Omental fat pad (tissue), 4 donors: ENCODE results near the gene SP140. TPM values are rescaled to one million over a fixed set of nuclear protein-coding genes. Genes with fewer than 3 reads are reported as not detected.

Experiments used
- ATAC-seq: fragments of 150-250 bp; one replicate; pipeline ENCODE4 v1.9.1; 2016; ENCODE audit warnings: mild to moderate bottlenecking, moderate library complexity; ENCODE audit not compliant: low FRiP score
- DNase-seq: peaks from one replicate; pipeline ENCODE4 v3.0.0-alpha.2; 2019; ENCODE audit warnings: low spot score
- total RNA-seq, 4 donors: library from RNA; depleted of rRNA; stranded (reverse); fragments of >200 nt; gene quantifications; one replicate each; pipeline ENCODE4 v1.1.0, GENCODE V29; 2016
- TF ChIP-seq, protein P1 (sequence below), 3 donors: fragments of 450-650 bp; IDR thresholded peaks; one replicate each; pipeline ENCODE4 v1.5.1; 2016 to 2017; ENCODE audit warnings: antibody characterized with exemption in 3 of 3, mild to moderate bottlenecking in 3 of 3, moderate library complexity in 2 of 3

The SP140 gene
- total RNA-seq, 4 donors from 2014 or later, result 2.1 to 9.7 (median 5.4) TPM

DNA sequence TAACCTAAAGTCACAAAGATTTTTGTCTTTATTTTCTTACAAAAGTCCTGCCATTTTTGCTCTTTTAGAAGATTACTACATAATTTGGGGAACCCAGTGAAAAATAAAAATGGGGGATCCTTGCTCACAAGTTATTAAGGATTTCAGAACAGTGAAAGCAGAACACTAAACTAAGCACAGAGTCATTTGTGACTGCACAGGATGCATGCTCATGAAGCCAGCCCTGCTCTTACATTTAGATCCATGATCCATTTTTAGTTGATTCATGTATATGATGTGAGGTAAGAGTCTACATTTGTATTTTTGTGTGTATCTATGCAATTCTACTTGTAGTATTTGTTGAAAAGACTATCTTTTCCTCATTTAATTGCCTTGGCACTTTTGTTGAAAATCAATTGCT lies 123.3 kb downstream of the SP140 start:
- TF ChIP-seq, protein P1, sequence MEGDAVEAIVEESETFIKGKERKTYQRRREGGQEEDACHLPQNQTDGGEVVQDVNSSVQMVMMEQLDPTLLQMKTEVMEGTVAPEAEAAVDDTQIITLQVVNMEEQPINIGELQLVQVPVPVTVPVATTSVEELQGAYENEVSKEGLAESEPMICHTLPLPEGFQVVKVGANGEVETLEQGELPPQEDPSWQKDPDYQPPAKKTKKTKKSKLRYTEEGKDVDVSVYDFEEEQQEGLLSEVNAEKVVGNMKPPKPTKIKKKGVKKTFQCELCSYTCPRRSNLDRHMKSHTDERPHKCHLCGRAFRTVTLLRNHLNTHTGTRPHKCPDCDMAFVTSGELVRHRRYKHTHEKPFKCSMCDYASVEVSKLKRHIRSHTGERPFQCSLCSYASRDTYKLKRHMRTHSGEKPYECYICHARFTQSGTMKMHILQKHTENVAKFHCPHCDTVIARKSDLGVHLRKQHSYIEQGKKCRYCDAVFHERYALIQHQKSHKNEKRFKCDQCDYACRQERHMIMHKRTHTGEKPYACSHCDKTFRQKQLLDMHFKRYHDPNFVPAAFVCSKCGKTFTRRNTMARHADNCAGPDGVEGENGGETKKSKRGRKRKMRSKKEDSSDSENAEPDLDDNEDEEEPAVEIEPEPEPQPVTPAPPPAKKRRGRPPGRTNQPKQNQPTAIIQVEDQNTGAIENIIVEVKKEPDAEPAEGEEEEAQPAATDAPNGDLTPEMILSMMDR (IDR thresholded peaks at IDR 0.05), result no peak
- no peak for ATAC-seq
- no peak for DNase-seq

DNA sequence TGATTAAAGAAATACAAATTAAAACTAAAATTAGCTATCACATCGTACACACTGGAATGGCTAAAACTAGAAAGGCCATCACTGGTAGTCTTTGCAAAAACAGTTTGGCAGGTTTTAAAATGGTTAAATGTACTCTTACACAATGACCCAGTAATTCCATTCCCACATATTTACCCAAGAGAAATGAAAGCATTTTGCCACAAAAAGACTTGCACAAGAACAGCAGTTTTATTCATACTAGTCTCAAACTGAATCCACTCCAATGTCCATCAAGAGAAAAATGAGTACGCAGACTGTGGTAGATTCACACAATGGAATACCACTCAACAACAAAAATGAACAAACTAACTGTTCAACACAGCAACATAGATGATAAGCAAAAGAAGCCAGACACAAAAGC lies 130.5 kb downstream of the SP140 start:
- ATAC-seq (no peak), DNase-seq (no peak)
- TF ChIP-seq, protein P1 (IDR thresholded peaks at IDR 0.05), result no peak

DNA sequence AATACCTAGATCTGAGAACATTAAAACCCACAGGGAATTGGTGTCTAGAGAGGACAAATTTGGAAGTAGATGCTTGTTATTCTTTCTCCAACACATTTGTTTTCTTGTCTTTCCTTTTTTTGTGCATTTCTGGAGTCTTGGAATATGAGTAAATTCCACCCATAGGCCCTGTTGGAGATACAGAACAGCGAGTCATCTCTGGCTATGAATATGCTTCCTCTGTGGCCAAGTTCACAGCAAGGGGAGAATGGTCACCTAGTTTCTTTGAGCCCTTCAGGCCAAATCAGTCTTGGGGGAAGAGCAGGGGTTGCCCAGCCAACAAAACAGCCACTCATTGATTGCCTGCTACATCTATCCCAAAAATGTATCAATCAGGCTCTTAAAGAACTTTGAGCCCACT lies 132.8 kb downstream of the SP140 start:
- no peak for ATAC-seq
- no peak for DNase-seq
- TF ChIP-seq, protein P1 (IDR thresholded peaks at IDR 0.05), result no peak

DNA sequence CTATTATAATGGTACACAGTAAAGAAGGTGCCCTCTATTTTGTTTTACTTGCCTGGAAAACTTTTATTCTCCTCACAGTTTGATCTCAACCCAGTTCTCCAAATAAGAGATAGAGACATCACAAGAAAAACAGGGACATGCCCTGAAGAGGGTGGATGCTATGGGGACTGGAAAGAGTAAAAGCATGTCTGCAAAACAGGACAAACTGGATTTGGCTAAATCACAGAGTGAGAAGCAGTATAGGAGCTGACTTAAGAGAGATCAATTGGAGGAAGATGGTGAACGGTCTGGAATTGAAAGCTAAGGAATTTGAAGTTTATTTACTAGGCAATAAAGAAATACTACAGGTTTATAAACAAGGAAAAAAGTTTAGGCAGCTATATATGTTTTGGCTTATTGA lies 134.5 kb downstream of the SP140 start:
- ATAC-seq, result no peak
- DNase-seq, result no peak
- TF ChIP-seq, protein P1 (IDR thresholded peaks at IDR 0.05), result no peak

DNA sequence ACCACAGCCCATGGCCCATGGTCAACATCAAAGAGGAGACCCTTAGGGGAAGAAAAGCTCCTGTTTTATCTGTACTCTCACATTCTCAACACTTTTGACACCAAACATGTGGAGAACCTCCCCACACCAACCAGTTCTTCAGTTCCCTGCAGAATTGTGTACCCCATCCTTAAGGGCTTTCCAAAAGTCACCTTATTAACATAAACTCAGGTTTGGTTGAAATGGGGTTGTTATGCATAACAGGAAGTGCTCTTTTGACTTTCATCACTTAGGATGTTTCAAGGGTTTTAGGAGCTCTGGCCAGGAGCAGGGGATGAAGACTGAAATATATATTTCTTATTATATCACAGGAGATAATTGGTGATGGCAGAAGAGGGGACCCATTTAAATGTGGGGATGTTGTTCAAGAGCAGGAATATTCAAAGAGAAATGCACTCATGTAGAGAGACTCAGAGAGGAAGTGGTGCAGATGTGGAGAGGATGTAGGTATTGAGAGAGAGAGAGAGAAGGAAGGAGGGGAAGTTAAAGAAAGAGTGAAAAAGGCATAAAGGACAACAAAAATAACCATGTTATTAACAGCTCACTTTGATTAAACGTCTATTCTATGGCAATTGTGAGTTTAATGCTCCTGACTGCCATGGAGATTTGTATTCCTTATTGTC lies 136.6 kb downstream of the SP140 start:
- DNase-seq, result no peak
- TF ChIP-seq, protein P1 (IDR thresholded peaks at IDR 0.05), result no peak
- no peak for ATAC-seq

Other genes starting within 250 kb of the SP140 start
- gene SLC16A14, start 156.8 kb upstream of the SP140 start, total RNA-seq, result 1 to 10 TPM; 1.3 to 5.5 (median 3.2) TPM
- gene SP110, start 5.8 kb upstream of the SP140 start, total RNA-seq, result 10 to 100 TPM; 13.3 to 61.3 (median 28.7) TPM
- 10 to 100 TPM in 3 of 4 donors, 1 to 10 TPM in 1; 5.3 to 37.5 (median 18.3) TPM for gene SP140L, start 101.5 kb downstream of the SP140 start, total RNA-seq
- 100 to 1,000 TPM in 2 of 4 donors, 10 to 100 TPM in 2; 75.5 to 223 (median 118) TPM for gene SP100, start 190.5 kb downstream of the SP140 start, total RNA-seq